NT2/D1 (cell line): ENCODE measurements around the gene PACSIN2.

ENCODE experiments used
- DNase-seq: peaks from one replicate; pipeline ENCODE4 v3.0.0-alpha.2; 2011; ENCODE audit warnings: low read depth, low spot score
- H3K27me3 ChIP-seq: 2 replicates; pipeline ENCODE4 v1.6.0; 2011; ENCODE audit warnings: mild to moderate bottlenecking; ENCODE audit not compliant: insufficient read length, insufficient read depth
- H3K36me3 ChIP-seq: 2 replicates; pipeline ENCODE4 v1.6.1; 2011; ENCODE audit warnings: mild to moderate bottlenecking, low read length, mixed read lengths; ENCODE audit not compliant: insufficient read depth, insufficient read length
- H3K4me1 ChIP-seq: 2 replicates; pipeline ENCODE4 v1.5.1; 2011; ENCODE audit not compliant: insufficient read depth, insufficient read length
- H3K4me3 ChIP-seq: 2 replicates; pipeline ENCODE4 v1.5.1; 2011; ENCODE audit warnings: low read depth; ENCODE audit not compliant: insufficient read length
- H3K9ac ChIP-seq: 2 replicates; pipeline ENCODE4 v1.6.0; 2011; ENCODE audit warnings: low read depth; ENCODE audit not compliant: insufficient read length
- H3K9me3 ChIP-seq: 2 replicates; pipeline ENCODE4 v1.5.1; 2011; ENCODE audit warnings: mild to moderate bottlenecking, low read length; ENCODE audit not compliant: insufficient read depth
- SUZ12 ChIP-seq: IDR thresholded peaks from 2 replicates; pipeline ENCODE4 v1.6.1; 2011; ENCODE audit not compliant: insufficient read length, insufficient read depth; ENCODE audit errors: extremely low read depth
- YY1 ChIP-seq: IDR thresholded peaks from 2 replicates; pipeline ENCODE4 v1.6.1; 2011; ENCODE audit not compliant: insufficient read length, insufficient read depth
- ZNF274 ChIP-seq: IDR thresholded peaks from 2 replicates; pipeline ENCODE4 v1.6.1; 2011; ENCODE audit warnings: mild to moderate bottlenecking, low read depth, low read length

The PACSIN2 gene

GRCh38 chr22:42857845-42858481 is 157.0 kb downstream of the PACSIN2 start:
- no peak for TF ChIP-seq ZNF274
- no peak for TF ChIP-seq YY1
- TF ChIP-seq SUZ12 = no peak
- Histone ChIP-seq H3K36me3 (peaks cover 6% of the 10 kb centered on the region), H3K9ac (no peak overlapping the region), H3K4me3 (no peak overlapping the region), H3K9me3 (peaks cover 8% of the 10 kb centered on the region; the same call in 1 of the 2 replicates), H3K27me3 (peaks cover 12% of the 10 kb centered on the region), H3K4me1 (no peaks in the 10 kb centered on the region)
- no peak for DNase-seq

- peak within 1 kb of the TSS; percentile 86 for H3K9ac ChIP-seq
- peak; percentile 74 for DNase-seq
- H3K36me3 ChIP-seq = peaks cover 6% of the 10 kb centered on the region
- peaks cover 8% of the 10 kb centered on the region; the same call in 1 of the 2 replicates for H3K9me3 ChIP-seq
- TF ChIP-seq SUZ12 (no peak), ZNF274 (no peak), YY1 (no peak)
- H3K4me3 ChIP-seq = peak within 1 kb of the TSS; percentile 66
- no peaks in the 10 kb centered on the region for H3K4me1 ChIP-seq
- peaks cover 12% of the 10 kb centered on the region for H3K27me3 ChIP-seq
Observed at GRCh38 chr22:42856865-42857704, 157.9 kb downstream of the PACSIN2 start, which contains the start of gene ARFGAP3. ARFGAP3 (minus strand) TSS chr22:42857273; CDS start chr22:42857182, 91 bp downstream.

DNA sequence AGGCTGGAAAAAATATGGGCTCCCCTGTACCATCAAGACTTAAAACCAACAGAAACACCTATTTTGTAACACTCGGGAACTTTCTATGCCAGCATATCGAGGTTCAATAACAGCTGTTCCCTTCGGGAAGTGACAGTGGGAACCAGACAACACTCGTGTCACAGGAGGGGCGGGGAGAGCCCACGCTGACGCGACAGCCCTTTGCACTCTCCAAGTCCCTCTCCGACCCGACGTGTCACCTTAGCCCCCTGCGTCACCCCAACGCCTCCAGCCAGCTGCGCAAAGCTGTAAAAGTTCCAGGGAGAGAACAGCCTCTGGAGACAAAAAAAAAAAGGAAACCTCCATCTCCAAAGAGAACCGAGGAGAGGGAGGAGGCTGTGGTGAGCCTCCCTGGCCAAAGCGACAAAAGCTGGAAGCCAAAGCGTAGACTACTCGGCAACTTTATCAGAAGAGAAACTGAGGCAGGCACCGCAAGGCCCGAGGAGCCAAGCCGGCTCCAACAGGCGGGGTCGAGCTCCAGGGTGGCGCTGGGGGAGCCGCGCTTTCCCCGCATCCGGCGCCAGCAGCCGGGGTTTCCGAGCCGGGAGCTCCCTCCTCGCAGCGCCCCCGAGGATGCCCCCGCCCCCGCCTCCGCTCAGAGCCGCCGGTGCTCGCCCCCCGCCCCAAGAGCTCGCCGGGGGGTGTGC is 158.6 kb downstream of the PACSIN2 start:
- H3K9me3 ChIP-seq = peaks cover 8% of the 10 kb centered on the region; the same call in 1 of the 2 replicates
- TF ChIP-seq YY1 = no peak
- no peak for TF ChIP-seq ZNF274
- TF ChIP-seq SUZ12 = no peak
- H3K4me3 ChIP-seq = peak overlapping the region; percentile 66
- no peaks in the 10 kb centered on the region for H3K4me1 ChIP-seq
- peaks cover 6% of the 10 kb centered on the region for H3K36me3 ChIP-seq
- peaks cover 12% of the 10 kb centered on the region for H3K27me3 ChIP-seq
- DNase-seq = no peak
- peak overlapping the region; percentile 86 for H3K9ac ChIP-seq

DNA sequence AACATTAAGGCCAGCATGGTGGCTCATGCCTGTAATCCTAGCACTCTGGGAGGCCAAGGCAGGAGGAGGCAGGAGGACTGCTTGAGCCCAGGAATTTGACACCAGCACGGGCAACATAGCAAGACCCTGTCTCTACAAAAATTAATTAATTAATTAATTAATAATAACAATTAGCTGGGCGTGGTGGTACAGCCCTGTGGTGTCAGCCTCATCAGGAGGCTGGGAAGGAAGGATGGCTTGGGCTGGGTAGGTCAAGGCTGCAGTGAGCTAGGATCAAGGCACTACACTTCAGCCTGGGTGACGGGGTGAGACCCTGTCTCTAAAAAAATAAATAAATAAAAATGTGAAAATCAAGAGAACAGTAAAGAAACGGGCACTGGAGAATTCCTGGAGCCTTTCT is 159.2 kb downstream of the PACSIN2 start:
- no peaks in the 10 kb centered on the region for H3K4me1 ChIP-seq
- peaks cover 12% of the 10 kb centered on the region for H3K27me3 ChIP-seq
- peak overlapping the region; percentile 86 for H3K9ac ChIP-seq
- peak overlapping the region; percentile 66 for H3K4me3 ChIP-seq
- H3K9me3 ChIP-seq = peaks cover 8% of the 10 kb centered on the region; the same call in 1 of the 2 replicates
- peaks cover 9% of the 10 kb centered on the region for H3K36me3 ChIP-seq
- DNase-seq = no peak
- TF ChIP-seq SUZ12 (no peak), ZNF274 (no peak), YY1 (no peak)

GRCh38 chr22:42855211-42855610 is 159.7 kb downstream of the PACSIN2 start:
- TF ChIP-seq SUZ12 (no peak), YY1 (no peak), ZNF274 (no peak)
- peaks cover 8% of the 10 kb centered on the region; the same call in 1 of the 2 replicates for H3K9me3 ChIP-seq
- peaks cover 12% of the 10 kb centered on the region for H3K27me3 ChIP-seq
- peaks cover 9% of the 10 kb centered on the region for H3K36me3 ChIP-seq
- no peak overlapping the region for H3K4me3 ChIP-seq
- H3K4me1 ChIP-seq = no peaks in the 10 kb centered on the region
- DNase-seq = no peak
- no peak overlapping the region for H3K9ac ChIP-seq

DNA sequence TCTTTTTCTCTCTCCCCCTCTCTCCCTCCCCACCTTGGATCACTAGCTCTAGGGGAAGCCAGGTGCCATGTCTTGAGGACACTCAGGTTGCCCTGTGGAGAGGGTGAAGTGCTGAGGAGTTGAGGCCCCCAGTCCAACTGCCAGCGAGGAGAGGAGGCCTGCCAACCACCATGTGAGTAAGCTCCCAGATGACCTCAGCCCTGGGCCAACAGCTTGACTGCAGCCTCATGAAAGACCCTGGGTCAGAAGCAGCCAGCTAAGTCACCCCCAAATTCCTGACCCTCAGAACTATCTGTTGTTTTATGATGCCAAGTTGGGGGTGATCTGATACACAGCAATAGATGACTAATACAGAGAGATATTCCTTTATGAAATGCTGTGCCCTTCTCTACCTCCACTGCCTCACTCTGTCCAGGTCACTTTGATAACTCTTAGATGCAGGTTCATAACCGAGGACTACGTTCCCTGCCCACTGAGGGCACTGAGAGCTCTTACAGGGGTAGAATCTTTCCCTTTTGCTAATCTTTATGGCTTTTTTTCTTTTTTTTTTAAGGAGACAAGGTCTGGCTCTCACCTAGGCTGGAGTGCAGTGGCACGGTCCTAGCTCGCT is 165.9 kb downstream of the PACSIN2 start:
- DNase-seq = no peak
- Histone ChIP-seq H3K9me3 (no peaks in the 10 kb centered on the region), H3K9ac (no peak overlapping the region), H3K27me3 (no peaks in the 10 kb centered on the region), H3K36me3 (peaks cover 22% of the 10 kb centered on the region), H3K4me1 (no peaks in the 10 kb centered on the region), H3K4me3 (no peak overlapping the region)
- TF ChIP-seq YY1 (no peak), SUZ12 (no peak), ZNF274 (no peak)
